Ovary (tissue), 9 donors: Measurements from ENCODE around the gene KRT83. TPM values are rescaled to one million over a fixed set of nuclear protein-coding genes. Genes with fewer than 3 reads are reported as not detected.

Experiments used
- DNase-seq, 5 donors: peaks; one replicate each; pipeline ENCODE4 v3.0.0-alpha.2; 2019 to 2020
- H3K27ac ChIP-seq, 2 donors: fragments of 200-600 bp; one replicate each; pipeline versions ENCODE4 v1.5.1 to v1.8.0; 2019 to 2022
- H3K27me3 ChIP-seq: fragments of 200-600 bp; one replicate; pipeline ENCODE4 v1.8.0; 2022
- H3K36me3 ChIP-seq: fragments of 200-600 bp; sonication (generic); one replicate; pipeline ENCODE4 v1.5.1; 2019
- H3K4me1 ChIP-seq: one replicate; pipeline ENCODE4 v1.8.1; 2013; ENCODE audit warnings: mild to moderate bottlenecking, moderate library complexity; ENCODE audit not compliant: insufficient read depth
- H3K4me3 ChIP-seq: fragments of 200-600 bp; sonication (generic); one replicate; pipeline ENCODE4 v1.5.1; 2017
- H3K9me3 ChIP-seq, 2 donors: fragments of 200-600 bp in 1 of 2; sonication (generic) in 1 of 2; one replicate each; pipeline versions ENCODE4 v1.5.1 to v1.8.1; 2013 to 2019; ENCODE audit warnings: mild to moderate bottlenecking in 1 of 2, moderate library complexity in 1 of 2
- CTCF ChIP-seq, 3 donors: fragments of 450-650 bp in 2 of 3; fragments of 200-600 bp in 1 of 3; IDR thresholded peaks; one replicate each; pipeline versions ENCODE4 v1.5.1 to v1.8.0; 2016 to 2022; ENCODE audit warnings: antibody characterized with exemption in 3 of 3, mild to moderate bottlenecking in 1 of 3
- EP300 ChIP-seq: sonication (generic); formaldehyde crosslinking; IDR thresholded peaks from one replicate; pipeline ENCODE4 v1.6.1; 2017; ENCODE audit warnings: antibody characterized with exemption
- POLR2A ChIP-seq: fragments of 450-650 bp; IDR thresholded peaks from one replicate; pipeline ENCODE4 v1.6.1; 2017; ENCODE audit warnings: antibody characterized with exemption, mild to moderate bottlenecking, moderate library complexity
- WGBS, 3 donors: extraction: QIAGEN DNeasy Blood & Tissue Kit in 1 of 3; methylation state at CpG; one replicate each; pipeline versions ENCODE4 v1.1.5 to v1.1.7; 2013 to 2017; 5-methylcytosine and 5-hydroxymethylcytosine counted together
- intact Hi-C, 4 donors: fragments of 100-400 bp; cut with DNase I; formaldehyde crosslinking; loops; one replicate each; pipeline versions ENCODE4 v1.11.0 to v1.15.1; 2022 to 2023
- polyA plus RNA-seq, 2 donors: library from polyadenylated mRNA; stranded (reverse); fragments of 200-250 nt in 1 of 2; fragments of 350-450 nt in 1 of 2; fragmentation: Illumina TruSeq in 1 of 2; extraction: RNeasy Lipid Tissue Mini Kit (QIAGEN cat#74804) in 1 of 2; gene quantifications; one replicate each; pipeline ENCODE4 v1.2.3, GENCODE V29; 2013 to 2014
- total RNA-seq, 7 donors: library from RNA; depleted of rRNA in 2 of 7; stranded (reverse); fragments of >200 nt in 2 of 7; fragmentation: NEBNext Ultra II Directional in 3 of 7; extraction: Animal tissue kit (Norgen Biotek cat#: 25700) in 3 of 7; gene quantifications; one replicate each; pipeline versions ENCODE4 v1.1.0 to v1.2.4, GENCODE V29; 2016 to 2023
- donor health status: DM: no; HTN: no; CAD: no; lungs with moderate emphysema.
- donor health status: DM: no; HTN: no; CAD: no.
- donor health status: Bipolar disorder and iron deficiency.
- donor health status: DM: yes; HTN: yes; CAD: no.
- donor health status: DM: no; HTN: no; CAD: no.
- donor health status: DM: yes; HTN: yes; CAD: no.

The KRT83 gene
- total and polyA plus RNA-seq, 9 donors: not detected

- Histone ChIP-seq H3K4me1 (no peaks in the 10 kb centered on the region), H3K4me3 (no peak overlapping the region), H3K9me3 (no peaks in the 10 kb centered on the region), H3K27ac (no peak overlapping the region), H3K27me3 (no peaks in the 10 kb centered on the region), H3K36me3 (no peaks in the 10 kb centered on the region)
- intact Hi-C loops: no loop called here
- TF ChIP-seq POLR2A (no peak), EP300 (no peak), CTCF (IDR thresholded peaks at IDR 0.05) (no peak)
- DNase-seq: no peak
- 57 to 73% (median 66%) methylated on average over 10 of the region's 10 CpGs for WGBS, 3 donors
These were observed 6.8 kb upstream of the KRT83 start for GRCh38 chr12:52327830-52328500.

- Histone ChIP-seq H3K4me3 (no peak overlapping the region), H3K27me3 (no peaks in the 10 kb centered on the region), H3K36me3 (no peaks in the 10 kb centered on the region), H3K27ac (no peak overlapping the region), H3K4me1 (no peaks in the 10 kb centered on the region), H3K9me3 (no peaks in the 10 kb centered on the region)
- 48 to 58% (median 49%) methylated on average over 11 of the region's 11 CpGs for WGBS, 3 donors
- TF ChIP-seq CTCF (IDR thresholded peaks at IDR 0.05): no peak
- TF ChIP-seq POLR2A: no peak
- no peak for TF ChIP-seq EP300
- peak in 1 of 5 donors; percentile 29 for DNase-seq
- intact Hi-C loops: no loop called here
These were observed 6.0 kb upstream of the KRT83 start for GRCh38 chr12:52327052-52327829.

- Histone ChIP-seq H3K4me1 (no peaks in the 10 kb centered on the region), H3K9me3 (no peaks in the 10 kb centered on the region), H3K36me3 (no peaks in the 10 kb centered on the region), H3K27me3 (no peaks in the 10 kb centered on the region), H3K4me3 (no peak overlapping the region), H3K27ac (no peak overlapping the region)
- no peak for DNase-seq
- TF ChIP-seq POLR2A (no peak), CTCF (IDR thresholded peaks at IDR 0.05) (no peak), EP300 (no peak)
- WGBS, 3 donors: 80 to 92% (median 84%) methylated on average over 3 of the region's 3 CpGs
- intact Hi-C loops: no loop called here
These were observed 2.9 kb upstream of the KRT83 start for GRCh38 chr12:52324153-52324444.

- H3K27ac ChIP-seq: no peak overlapping the region
- H3K4me3 ChIP-seq: no peak overlapping the region
- no peaks in the 10 kb centered on the region for H3K9me3 ChIP-seq
- no peaks in the 10 kb centered on the region for H3K27me3 ChIP-seq
- DNase-seq: peak in 1 of 5 donors; percentile 7
- intact Hi-C loops: no loop called here
- no peaks in the 10 kb centered on the region for H3K36me3 ChIP-seq
- H3K4me1 ChIP-seq: no peaks in the 10 kb centered on the region
- TF ChIP-seq CTCF (IDR thresholded peaks at IDR 0.05) (no peak), EP300 (no peak), POLR2A (no peak)
- 83 to 89% (median 89%) methylated on average over 10 of the region's 10 CpGs for WGBS, 3 donors
These were observed 2.4 kb upstream of the KRT83 start for GRCh38 chr12:52323416-52324152.
